ENCODE measurements around the gene SPSB1. TPM values are rescaled to one million over a fixed set of nuclear protein-coding genes. Genes with fewer than 3 reads are reported as not detected.

SPSB1 gene
- total RNA-seq, 2 experiments from 2014 or later = 8.2 to 9.0 TPM

- Mint-ChIP-seq H3K4me1 (peaks cover 6% of the 10 kb centered on the region), H3K9me3 (ENCODE audit: low read depth) (no peaks in the 10 kb centered on the region), H3K36me3 (no peaks in the 10 kb centered on the region), H3K27ac (no peak overlapping the region), H3K4me3 (no peak overlapping the region), H3K27me3 (peaks cover 15% of the 10 kb centered on the region)
- ATAC-seq (no peak), DNase-seq (no peak)
- CTCF ChIA-PET = no interaction called here
These were observed 111.6 kb downstream of the SPSB1 start for GRCh38 chr1:9404117-9404914.

- H3K9me3 Mint-ChIP-seq (ENCODE audit: low read depth) = peaks cover 3% of the 10 kb centered on the region
- no peak overlapping the region for H3K27ac Mint-ChIP-seq
- DNase-seq (no peak), ATAC-seq (no peak)
- CTCF ChIA-PET = interaction anchor here (1.2 kb wide), 1 partner anchor 378 kb away, joined by 3 read pairs; no protein-coding TSS in a partner anchor
- H3K4me3 Mint-ChIP-seq = no peak overlapping the region
- H3K27me3 Mint-ChIP-seq = peaks cover 22% of the 10 kb centered on the region
- peaks cover 3% of the 10 kb centered on the region for H3K36me3 Mint-ChIP-seq
- H3K4me1 Mint-ChIP-seq = peaks cover 4% of the 10 kb centered on the region
These were observed 113.4 kb downstream of the SPSB1 start for GRCh38 chr1:9406111-9406510.

- Mint-ChIP-seq H3K4me3 (peak overlapping the region; percentile 65), H3K9me3 (ENCODE audit: low read depth) (peaks cover 4% of the 10 kb centered on the region), H3K27ac (peak overlapping the region; percentile 86), H3K4me1 (peaks cover 27% of the 10 kb centered on the region), H3K36me3 (peaks cover 7% of the 10 kb centered on the region), H3K27me3 (peaks cover 21% of the 10 kb centered on the region)
- CTCF ChIA-PET = interaction anchor here (0.8 to 1.0 kb wide), 3 partner anchors 16 to 171 kb away, joined by 3 to 5 read pairs (median 3); no protein-coding TSS in a partner anchor
- peak; percentile 68 for DNase-seq
- peak; percentile 45 for ATAC-seq
These were observed 118.1 kb downstream of the SPSB1 start for GRCh38 chr1:9410737-9411297.

GRCh38 chr1:9413071-9413876 lies 120.6 kb downstream of the SPSB1 start:
- Mint-ChIP-seq H3K27ac (no peak overlapping the region), H3K4me1 (peaks cover 46% of the 10 kb centered on the region), H3K9me3 (ENCODE audit: low read depth) (peaks cover 4% of the 10 kb centered on the region), H3K27me3 (peaks cover 38% of the 10 kb centered on the region), H3K4me3 (no peak overlapping the region), H3K36me3 (peaks cover 7% of the 10 kb centered on the region)
- ATAC-seq (peak; percentile 63), DNase-seq (peak; percentile 82)
- CTCF ChIA-PET = interaction anchor here (1.0 to 2.1 kb wide), 7 partner anchors 10 to 213 kb away, joined by 3 to 8 read pairs (median 5); no protein-coding TSS in a partner anchor

GRCh38 chr1:9413877-9414213 lies 121.2 kb downstream of the SPSB1 start:
- DNase-seq = no peak
- Mint-ChIP-seq H3K27ac (no peak overlapping the region), H3K4me1 (peaks cover 48% of the 10 kb centered on the region), H3K27me3 (peaks cover 38% of the 10 kb centered on the region), H3K36me3 (peaks cover 7% of the 10 kb centered on the region), H3K9me3 (ENCODE audit: low read depth) (peaks cover 4% of the 10 kb centered on the region), H3K4me3 (no peak overlapping the region)
- no peak for ATAC-seq
- CTCF ChIA-PET = interaction anchor here (1.0 to 2.1 kb wide), 4 partner anchors 9 to 213 kb away, joined by 3 to 8 read pairs (median 4); no protein-coding TSS in a partner anchor

- Mint-ChIP-seq H3K9me3 (ENCODE audit: low read depth) (no peaks in the 10 kb centered on the region), H3K27me3 (peaks cover 40% of the 10 kb centered on the region), H3K4me1 (peaks cover 60% of the 10 kb centered on the region), H3K27ac (no peak overlapping the region), H3K36me3 (peaks cover 4% of the 10 kb centered on the region), H3K4me3 (no peak overlapping the region)
- DNase-seq (no peak), ATAC-seq (no peak)
- CTCF ChIA-PET = interaction anchor here (2.0 kb wide), 1 partner anchor 10 kb away, joined by 4 read pairs; no protein-coding TSS in a partner anchor
These were observed 123.8 kb downstream of the SPSB1 start for GRCh38 chr1:9416506-9416905.

GRCh38 chr1:9416918-9417500 lies 124.3 kb downstream of the SPSB1 start:
- Mint-ChIP-seq H3K27me3 (peaks cover 40% of the 10 kb centered on the region), H3K4me1 (peaks cover 57% of the 10 kb centered on the region), H3K4me3 (no peak overlapping the region), H3K27ac (no peak overlapping the region), H3K36me3 (no peaks in the 10 kb centered on the region), H3K9me3 (ENCODE audit: low read depth) (no peaks in the 10 kb centered on the region)
- CTCF ChIA-PET = interaction anchor here (2.0 kb wide), 1 partner anchor 9 kb away, joined by 4 read pairs; no protein-coding TSS in a partner anchor
- DNase-seq (no peak), ATAC-seq (no peak)

- peaks cover 53% of the 10 kb centered on the region for H3K4me1 Mint-ChIP-seq
- CTCF ChIA-PET = interaction anchor here (2.0 kb wide), 1 partner anchor 8 kb away, joined by 4 read pairs; no protein-coding TSS in a partner anchor
- ATAC-seq = peak; percentile 35
These were observed 125.0 kb downstream of the SPSB1 start for GRCh38 chr1:9417695-9418094.

GRCh38 chr1:9418851-9419250 lies 126.2 kb downstream of the SPSB1 start:
- H3K9me3 Mint-ChIP-seq (ENCODE audit: low read depth) = no peaks in the 10 kb centered on the region
- no peaks in the 10 kb centered on the region for H3K36me3 Mint-ChIP-seq
- no peak for DNase-seq
- H3K27me3 Mint-ChIP-seq = peaks cover 58% of the 10 kb centered on the region
- H3K4me1 Mint-ChIP-seq = peaks cover 42% of the 10 kb centered on the region
- H3K4me3 Mint-ChIP-seq = no peak overlapping the region
- no peak overlapping the region for H3K27ac Mint-ChIP-seq
- CTCF ChIA-PET = interaction anchor here (0.8 to 1.1 kb wide), 2 partner anchors 37 to 130 kb away, joined by 3 read pairs; no protein-coding TSS in a partner anchor
- no peak for ATAC-seq

More at GRCh38 chr1:9417695-9418094, 125.0 kb downstream of the SPSB1 start:
- Mint-ChIP-seq H3K27me3 (peaks cover 47% of the 10 kb centered on the region), H3K27ac (no peak overlapping the region), H3K9me3 (ENCODE audit: low read depth) (no peaks in the 10 kb centered on the region), H3K4me3 (no peak overlapping the region), H3K36me3 (no peaks in the 10 kb centered on the region)
- peak; percentile 68 for DNase-seq

Other genes with a start within 250 kb of the SPSB1 start
- gene SLC2A5, start 223.3 kb upstream of the SPSB1 start, total RNA-seq = not detected
- gene GPR157, start 163.8 kb upstream of the SPSB1 start, total RNA-seq = 1 to 10 TPM; 3.6 to 4.5 TPM
- gene H6PD, start 58.1 kb upstream of the SPSB1 start, total RNA-seq = 10 to 100 TPM; 13.2 to 13.5 TPM
- gene SLC25A33, start 246.6 kb downstream of the SPSB1 start, total RNA-seq = 1 to 10 TPM; 4.5 to 7.7 TPM

Data from activated CD8-positive, alpha-beta memory T cell treated with anti-CD3 and anti-CD28 coated beads, Interleukin-2, amount 10 ng/mL, durations not matched to agents 7 days and 5 days (primary cell).